Measurements from ENCODE around the gene HLA-F.

The HLA-F gene

GRCh38 chr6:29744621-29745020, 21.4 kb downstream of the HLA-F start:
- no peak for DNase-seq

GRCh38 chr6:29745386-29745785, 22.2 kb downstream of the HLA-F start:
- DNase-seq, result no peak

GRCh38 chr6:29745855-29746449, 22.7 kb downstream of the HLA-F start:
- no peak for DNase-seq

- no peak for DNase-seq
These were observed 23.8 kb downstream of the HLA-F start for GRCh38 chr6:29746846-29747687.

GRCh38 chr6:29747688-29748250, 24.5 kb downstream of the HLA-F start:
- DNase-seq, result no peak

- no peak for DNase-seq
These were observed 25.4 kb downstream of the HLA-F start for GRCh38 chr6:29748391-29749307.

GRCh38 chr6:29749308-29749662, 26.1 kb downstream of the HLA-F start:
- no peak for DNase-seq

GRCh38 chr6:29749668-29750067, 26.4 kb downstream of the HLA-F start:
- DNase-seq, result no peak

GRCh38 chr6:29750709-29751108, 27.5 kb downstream of the HLA-F start:
- DNase-seq, result no peak

- DNase-seq, result no peak
These were observed 28.2 kb downstream of the HLA-F start for GRCh38 chr6:29751480-29751879.

- DNase-seq, result peak; percentile 16
These were observed 29.4 kb downstream of the HLA-F start for GRCh38 chr6:29752451-29753308.

- no peak for DNase-seq
These were observed 30.0 kb downstream of the HLA-F start for GRCh38 chr6:29753309-29753644.

GRCh38 chr6:29755295-29755871, 32.1 kb downstream of the HLA-F start:
- DNase-seq, result no peak

GRCh38 chr6:29757282-29757681, 34.0 kb downstream of the HLA-F start:
- no peak for DNase-seq

- DNase-seq, result no peak
These were observed 34.6 kb downstream of the HLA-F start for GRCh38 chr6:29757701-29758293.

GRCh38 chr6:29758761-29759160, 35.5 kb downstream of the HLA-F start:
- DNase-seq, result no peak

GRCh38 chr6:29759457-29759856, 36.2 kb downstream of the HLA-F start:
- no peak for DNase-seq

- no peak for DNase-seq
These were observed 37.1 kb downstream of the HLA-F start for GRCh38 chr6:29760328-29760727.

- no peak for DNase-seq
These were observed 38.8 kb downstream of the HLA-F start for GRCh38 chr6:29762051-29762450.

GRCh38 chr6:29762781-29763214, 39.6 kb downstream of the HLA-F start:
- no peak for DNase-seq

- DNase-seq, result no peak
These were observed 40.5 kb downstream of the HLA-F start for GRCh38 chr6:29763491-29764289.

All from GF-D8 (cell line).